Measurements from ENCODE around the gene TRIM71. TPM values are rescaled to one million over a fixed set of nuclear protein-coding genes. Genes with fewer than 3 reads are reported as not detected.
A peak's percentile ranks its signal among the peaks of the same experiment; 100 is the strongest.
"Not testable (repeated sequence)": the region's sequence is repeated elsewhere in the genome, so short reads cannot be mapped to it uniquely, and the experiment has no call there.

TRIM71 gene
- total RNA-seq, 1 experiment from 2014 or later = 376 TPM

GRCh38 chr3:32781211-32781968 lies 36.4 kb upstream of the TRIM71 start:
- TF ChIP-seq, protein P1, sequence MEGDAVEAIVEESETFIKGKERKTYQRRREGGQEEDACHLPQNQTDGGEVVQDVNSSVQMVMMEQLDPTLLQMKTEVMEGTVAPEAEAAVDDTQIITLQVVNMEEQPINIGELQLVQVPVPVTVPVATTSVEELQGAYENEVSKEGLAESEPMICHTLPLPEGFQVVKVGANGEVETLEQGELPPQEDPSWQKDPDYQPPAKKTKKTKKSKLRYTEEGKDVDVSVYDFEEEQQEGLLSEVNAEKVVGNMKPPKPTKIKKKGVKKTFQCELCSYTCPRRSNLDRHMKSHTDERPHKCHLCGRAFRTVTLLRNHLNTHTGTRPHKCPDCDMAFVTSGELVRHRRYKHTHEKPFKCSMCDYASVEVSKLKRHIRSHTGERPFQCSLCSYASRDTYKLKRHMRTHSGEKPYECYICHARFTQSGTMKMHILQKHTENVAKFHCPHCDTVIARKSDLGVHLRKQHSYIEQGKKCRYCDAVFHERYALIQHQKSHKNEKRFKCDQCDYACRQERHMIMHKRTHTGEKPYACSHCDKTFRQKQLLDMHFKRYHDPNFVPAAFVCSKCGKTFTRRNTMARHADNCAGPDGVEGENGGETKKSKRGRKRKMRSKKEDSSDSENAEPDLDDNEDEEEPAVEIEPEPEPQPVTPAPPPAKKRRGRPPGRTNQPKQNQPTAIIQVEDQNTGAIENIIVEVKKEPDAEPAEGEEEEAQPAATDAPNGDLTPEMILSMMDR (conservative IDR thresholded peaks at IDR 0.05) = peak; percentile 92
- peak overlapping the region; percentile 98 for H2BK5ac ChIP-seq (ENCODE audit: insufficient read length, low read length)
- H3K9me3 Mint-ChIP-seq = no peaks in the 10 kb centered on the region
- no peak overlapping the region for H2AFZ ChIP-seq (ENCODE audit: low read length)
- H2BK20ac ChIP-seq (ENCODE audit: low read depth, low read length, poor library complexity, severe bottlenecking) = no peak overlapping the region
- no peaks in the 10 kb centered on the region for H3K79me2 ChIP-seq (ENCODE audit: insufficient read depth, low read length)
- H4K8ac ChIP-seq (replicated peaks; ENCODE audit: insufficient read length, low read depth, low read length) = peak overlapping the region; percentile 36
- H4K91ac ChIP-seq (ENCODE audit: insufficient read length, low read depth, low read length) = peak overlapping the region; percentile 33
- H3K9me3 ChIP-seq (ENCODE audit: control insufficient read depth, low read depth, low read length) = no peaks in the 10 kb centered on the region
- DNase-seq = peak; percentile 94
- H4K20me1 ChIP-seq (ENCODE audit: control insufficient read depth, insufficient read depth, insufficient read length) = no peaks in the 10 kb centered on the region
- H3K23ac ChIP-seq (ENCODE audit: insufficient read length, low read depth, low read length) = no peak overlapping the region
- no peaks in the 10 kb centered on the region for H3K79me1 ChIP-seq (ENCODE audit: insufficient read depth, low read depth, low read length, poor library complexity, severe bottlenecking)
- H3K36me3 Mint-ChIP-seq (ENCODE audit: insufficient read depth in 1 of 3, low read depth in 3 of 3) = peaks cover 2 to 14% (median 13%) of the 10 kb centered on the region in 3 experiments; a peak in 6 of 7 replicates
- H3K4ac ChIP-seq (ENCODE audit: low read depth, low read length) = no peak overlapping the region; the same call in 1 of the 2 replicates
- peak overlapping the region; percentile 90 for H3K27ac ChIP-seq (ENCODE audit: insufficient read length, low read depth, low read length)
- no peaks in the 10 kb centered on the region for H3K27me3 Mint-ChIP-seq (ENCODE audit: low read depth)
- H3K14ac ChIP-seq (ENCODE audit: insufficient read depth, low read length) = peak overlapping the region; percentile 70
- peak overlapping the region; percentile 29 for H2BK12ac ChIP-seq (ENCODE audit: insufficient read length, low read depth, low read length)
- H2AK5ac ChIP-seq (ENCODE audit: insufficient read length, low read length) = no peak overlapping the region
- peak overlapping the region; percentile 83 for H4K5ac ChIP-seq (ENCODE audit: insufficient read length, low read depth, low read length)
- peak overlapping the region; percentile 52 for H3K56ac ChIP-seq (ENCODE audit: insufficient read length, low read depth, low read length)
- H3K4me3 Mint-ChIP-seq = peak overlapping the region; percentile 72 to 86
- peak overlapping the region; percentile 99 to 100 (median 100) for H3K27ac Mint-ChIP-seq
- H3K9ac ChIP-seq (ENCODE audit: extremely low read depth, insufficient read length, low read length) = peak overlapping the region; percentile 75
- WGBS (ENCODE audit: extremely low coverage, insufficient read length, low lambda C conversion rate) = no CpG with 5 or more reads among the region's 59 CpGs
- H3K4me1 ChIP-seq (ENCODE audit: insufficient read depth, low read length) = peaks cover 20% of the 10 kb centered on the region; the same call in 1 of the 2 replicates
- peaks cover 52 to 60% of the 10 kb centered on the region in 2 experiments for H3K4me1 Mint-ChIP-seq
- 0 out of 2 replicates have a peak overlapping the region, but pooled peaks have one; percentile 3 for H2BK15ac ChIP-seq (ENCODE audit: low read depth, low read length)
- H2BK120ac ChIP-seq (ENCODE audit: low read depth, low read length, poor library complexity, severe bottlenecking) = peak overlapping the region; percentile 62
- H3T11ph ChIP-seq (ENCODE audit: low read length) = no peak overlapping the region
- no peaks in the 10 kb centered on the region for H3K27me3 ChIP-seq (ENCODE audit: insufficient read depth, low read length)
- peak overlapping the region; percentile 86 for H3K18ac ChIP-seq (ENCODE audit: insufficient read length, low read depth, low read length)
- peaks cover 4% of the 10 kb centered on the region for H3K23me2 ChIP-seq (ENCODE audit: insufficient read length, low read depth, low read length, poor library complexity, severe bottlenecking)
- H3K4me2 ChIP-seq (ENCODE audit: insufficient read depth, insufficient read length, low read length) = peak overlapping the region; percentile 77

- H3T11ph ChIP-seq (ENCODE audit: low read length); H4K8ac ChIP-seq (replicated peaks; ENCODE audit: insufficient read length, low read depth, low read length); H3K79me1 ChIP-seq (ENCODE audit: insufficient read depth, low read depth, low read length, poor library complexity, severe bottlenecking); H2BK120ac ChIP-seq (ENCODE audit: low read depth, low read length, poor library complexity, severe bottlenecking); H3K23me2 ChIP-seq (ENCODE audit: insufficient read length, low read depth, low read length, poor library complexity, severe bottlenecking); H3K79me2 ChIP-seq (ENCODE audit: insufficient read depth, low read length); H2BK15ac ChIP-seq (ENCODE audit: low read depth, low read length); H3K14ac ChIP-seq (ENCODE audit: insufficient read depth, low read length); H3K9ac ChIP-seq (ENCODE audit: extremely low read depth, insufficient read length, low read length); H3K27me3 Mint-ChIP-seq (ENCODE audit: low read depth); H3K27me3 ChIP-seq (ENCODE audit: insufficient read depth, low read length); H3K56ac ChIP-seq (ENCODE audit: insufficient read length, low read depth, low read length); H2BK20ac ChIP-seq (ENCODE audit: low read depth, low read length, poor library complexity, severe bottlenecking); H2AFZ ChIP-seq (ENCODE audit: low read length); H3K18ac ChIP-seq (ENCODE audit: insufficient read length, low read depth, low read length); H3K4ac ChIP-seq (ENCODE audit: low read depth, low read length); H4K20me1 ChIP-seq (ENCODE audit: control insufficient read depth, insufficient read depth, insufficient read length); H3K23ac ChIP-seq (ENCODE audit: insufficient read length, low read depth, low read length); H2AK5ac ChIP-seq (ENCODE audit: insufficient read length, low read length); H2BK5ac ChIP-seq (ENCODE audit: insufficient read length, low read length); H2BK12ac ChIP-seq (ENCODE audit: insufficient read length, low read depth, low read length); H3K9me3 Mint-ChIP-seq; H3K27ac ChIP-seq (ENCODE audit: insufficient read length, low read depth, low read length); DNase-seq; H4K91ac ChIP-seq (ENCODE audit: insufficient read length, low read depth, low read length); H4K5ac ChIP-seq (ENCODE audit: insufficient read length, low read depth, low read length); H3K4me2 ChIP-seq (ENCODE audit: insufficient read depth, insufficient read length, low read length); H3K9me3 ChIP-seq (ENCODE audit: control insufficient read depth, low read depth, low read length): not testable (repeated sequence)
- H3K4me3 Mint-ChIP-seq = peak overlapping the region; percentile 58 to 75
- H3K36me3 Mint-ChIP-seq (ENCODE audit: insufficient read depth in 1 of 3, low read depth in 3 of 3) = peaks cover 2 to 15% (median 15%) of the 10 kb centered on the region in 3 experiments; a peak in 6 of 7 replicates
- WGBS (ENCODE audit: extremely low coverage, insufficient read length, low lambda C conversion rate) = no CpG with 5 or more reads among the region's 9 CpGs
- H3K4me1 ChIP-seq (ENCODE audit: insufficient read depth, low read length) = peaks cover 19% of the 10 kb centered on the region; the same call in 1 of the 2 replicates
- peaks cover 46 to 55% of the 10 kb centered on the region in 2 experiments for H3K4me1 Mint-ChIP-seq
- peak overlapping the region in 2 of 3 experiments; percentile 57 to 89; a peak in 5 of 7 replicates for H3K27ac Mint-ChIP-seq
Measured at GRCh38 chr3:32781969-32782270, 35.9 kb upstream of the TRIM71 start.
